ENCODE data around the gene FAT2. TPM values are rescaled to one million over a fixed set of nuclear protein-coding genes. Genes with fewer than 3 reads are reported as not detected.

FAT2 gene
- total RNA-seq, 1 experiment from 2014 or later, result not detected

DNA sequence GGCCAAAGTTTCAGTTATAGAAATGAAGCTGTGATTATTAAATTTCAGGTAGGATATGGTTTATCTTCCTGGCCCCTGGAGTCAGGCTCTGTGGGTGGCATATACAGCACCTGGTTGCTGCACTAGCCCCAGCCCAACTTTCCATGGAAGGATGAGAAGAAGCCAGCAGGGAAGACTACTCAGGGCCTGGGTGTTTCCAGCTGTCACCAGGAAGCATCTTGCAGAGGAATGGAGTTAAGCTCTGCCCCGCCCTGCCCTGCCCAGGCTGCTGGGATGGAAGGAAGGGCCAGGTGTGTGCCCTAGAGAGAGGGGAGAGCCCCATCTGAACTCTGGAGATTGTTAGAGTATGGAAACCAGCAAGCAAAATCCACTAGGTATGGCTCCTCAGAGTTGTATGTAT lies 42.8 kb upstream of the FAT2 start:
- Histone ChIP-seq H3K4me3 (ENCODE audit: low read depth, low read length, poor library complexity, severe bottlenecking) (no peak overlapping the region), H3K27me3 (replicated peaks; ENCODE audit: insufficient read depth, low read depth, low read length, poor library complexity) (peaks cover 4% of the 10 kb centered on the region), H3K4me1 (ENCODE audit: insufficient read depth, low read length, poor library complexity, severe bottlenecking) (no peaks in the 10 kb centered on the region), H3K36me3 (ENCODE audit: insufficient read depth, low read length, poor library complexity, severe bottlenecking) (no peaks in the 10 kb centered on the region), H3K27ac (ENCODE audit: low read depth, low read length, poor library complexity, severe bottlenecking) (no peak overlapping the region), H3K9me3 (ENCODE audit: low read depth, low read length, poor library complexity, severe bottlenecking) (no peaks in the 10 kb centered on the region)
- no TSS peak for BruUV-seq (replicated peaks)
- ChIA-PET CTCF (no interaction called here), POLR2A (ENCODE audit: low non-redundant PET) (no interaction called here)
- TF ChIP-seq, protein P1, sequence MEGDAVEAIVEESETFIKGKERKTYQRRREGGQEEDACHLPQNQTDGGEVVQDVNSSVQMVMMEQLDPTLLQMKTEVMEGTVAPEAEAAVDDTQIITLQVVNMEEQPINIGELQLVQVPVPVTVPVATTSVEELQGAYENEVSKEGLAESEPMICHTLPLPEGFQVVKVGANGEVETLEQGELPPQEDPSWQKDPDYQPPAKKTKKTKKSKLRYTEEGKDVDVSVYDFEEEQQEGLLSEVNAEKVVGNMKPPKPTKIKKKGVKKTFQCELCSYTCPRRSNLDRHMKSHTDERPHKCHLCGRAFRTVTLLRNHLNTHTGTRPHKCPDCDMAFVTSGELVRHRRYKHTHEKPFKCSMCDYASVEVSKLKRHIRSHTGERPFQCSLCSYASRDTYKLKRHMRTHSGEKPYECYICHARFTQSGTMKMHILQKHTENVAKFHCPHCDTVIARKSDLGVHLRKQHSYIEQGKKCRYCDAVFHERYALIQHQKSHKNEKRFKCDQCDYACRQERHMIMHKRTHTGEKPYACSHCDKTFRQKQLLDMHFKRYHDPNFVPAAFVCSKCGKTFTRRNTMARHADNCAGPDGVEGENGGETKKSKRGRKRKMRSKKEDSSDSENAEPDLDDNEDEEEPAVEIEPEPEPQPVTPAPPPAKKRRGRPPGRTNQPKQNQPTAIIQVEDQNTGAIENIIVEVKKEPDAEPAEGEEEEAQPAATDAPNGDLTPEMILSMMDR (conservative IDR thresholded peaks at IDR 0.05; ENCODE audit: low read depth, low read length), result no peak
- TF ChIP-seq EZH2 (IDR thresholded peaks at IDR 0.05; ENCODE audit: borderline replicate concordance, low read depth, low read length, poor library complexity, severe bottlenecking), result no peak
- intact Hi-C loops (cut with micrococcal nuclease; ENCODE audit: unreplicated experiment), result no loop called here
- no peak for DNase-seq (ENCODE audit: low spot score)

DNA sequence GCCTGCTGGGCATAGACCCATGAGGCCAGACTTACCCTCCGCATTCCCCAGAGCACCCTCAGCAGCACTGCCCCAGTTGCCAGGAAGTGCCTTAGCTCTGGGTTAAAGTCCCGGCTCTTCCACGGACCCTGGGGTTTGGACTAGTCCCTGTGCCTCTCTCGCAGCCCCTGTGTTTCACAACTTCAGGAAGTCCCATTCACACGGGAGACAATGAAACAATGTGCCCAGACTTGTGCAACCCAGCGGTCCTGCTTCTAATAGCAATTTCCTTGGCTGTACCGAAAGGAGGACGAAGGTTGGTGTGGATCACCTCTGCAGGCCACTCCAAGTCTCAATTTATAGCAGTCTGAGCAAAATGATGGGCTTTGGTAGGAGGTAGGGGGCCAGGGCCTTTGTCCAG lies 41.8 kb upstream of the FAT2 start:
- TF ChIP-seq, protein P1 (conservative IDR thresholded peaks at IDR 0.05; ENCODE audit: low read depth, low read length), result no peak
- TF ChIP-seq EZH2 (IDR thresholded peaks at IDR 0.05; ENCODE audit: borderline replicate concordance, low read depth, low read length, poor library complexity, severe bottlenecking), result no peak
- CTCF ChIA-PET, result no interaction called here
- peaks cover 4% of the 10 kb centered on the region for H3K27me3 ChIP-seq (replicated peaks; ENCODE audit: insufficient read depth, low read depth, low read length, poor library complexity)
- no peak for DNase-seq (ENCODE audit: low spot score)
- H3K4me1 ChIP-seq (ENCODE audit: insufficient read depth, low read length, poor library complexity, severe bottlenecking), result peaks cover 6% of the 10 kb centered on the region
- BruUV-seq (replicated peaks), result no TSS peak
- no peaks in the 10 kb centered on the region for H3K36me3 ChIP-seq (ENCODE audit: insufficient read depth, low read length, poor library complexity, severe bottlenecking)
- no peak overlapping the region for H3K4me3 ChIP-seq (ENCODE audit: low read depth, low read length, poor library complexity, severe bottlenecking)
- no peak overlapping the region for H3K27ac ChIP-seq (ENCODE audit: low read depth, low read length, poor library complexity, severe bottlenecking)
- POLR2A ChIA-PET (ENCODE audit: low non-redundant PET), result no interaction called here
- H3K9me3 ChIP-seq (ENCODE audit: low read depth, low read length, poor library complexity, severe bottlenecking), result no peaks in the 10 kb centered on the region
- intact Hi-C loops (cut with micrococcal nuclease; ENCODE audit: unreplicated experiment), result no loop called here

DNA sequence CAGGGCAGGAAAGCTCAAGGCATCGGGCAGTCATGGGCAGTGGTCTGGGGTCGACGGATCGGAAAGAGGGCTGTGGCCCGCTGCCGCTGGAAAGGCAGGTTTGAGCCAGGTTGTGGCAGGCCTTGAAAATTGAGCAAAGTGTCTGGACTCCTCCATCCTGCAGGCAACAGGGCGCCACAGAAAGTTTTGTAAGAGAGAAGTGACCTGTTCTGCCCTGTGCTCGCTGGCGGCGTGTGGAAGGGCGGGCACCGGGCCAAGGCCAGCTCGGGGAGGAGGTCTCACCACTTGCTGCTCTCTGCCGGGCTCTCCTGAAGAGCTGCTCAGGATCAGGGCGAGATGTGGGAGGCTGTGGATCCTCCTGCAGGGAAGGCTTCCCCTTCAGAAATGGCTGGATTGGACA lies 41.4 kb upstream of the FAT2 start:
- no peaks in the 10 kb centered on the region for H3K36me3 ChIP-seq (ENCODE audit: insufficient read depth, low read length, poor library complexity, severe bottlenecking)
- intact Hi-C loops (cut with micrococcal nuclease; ENCODE audit: unreplicated experiment), result no loop called here
- H3K27me3 ChIP-seq (replicated peaks; ENCODE audit: insufficient read depth, low read depth, low read length, poor library complexity), result peaks cover 4% of the 10 kb centered on the region
- no TSS peak for BruUV-seq (replicated peaks)
- POLR2A ChIA-PET (ENCODE audit: low non-redundant PET), result no interaction called here
- H3K9me3 ChIP-seq (ENCODE audit: low read depth, low read length, poor library complexity, severe bottlenecking), result no peaks in the 10 kb centered on the region
- CTCF ChIA-PET, result no interaction called here
- no peak overlapping the region for H3K4me3 ChIP-seq (ENCODE audit: low read depth, low read length, poor library complexity, severe bottlenecking)
- no peak for DNase-seq (ENCODE audit: low spot score)
- TF ChIP-seq, protein P1 (conservative IDR thresholded peaks at IDR 0.05; ENCODE audit: low read depth, low read length), result no peak
- no peak for TF ChIP-seq EZH2 (IDR thresholded peaks at IDR 0.05; ENCODE audit: borderline replicate concordance, low read depth, low read length, poor library complexity, severe bottlenecking)
- H3K4me1 ChIP-seq (ENCODE audit: insufficient read depth, low read length, poor library complexity, severe bottlenecking), result peaks cover 6% of the 10 kb centered on the region
- no peak overlapping the region for H3K27ac ChIP-seq (ENCODE audit: low read depth, low read length, poor library complexity, severe bottlenecking)
